ENCODE data around the gene LIFR. TPM values are rescaled to one million over a fixed set of nuclear protein-coding genes. Genes with fewer than 3 reads are reported as not detected.

LIFR gene
- total RNA-seq, 1 experiment from 2014 or later, result 10.4 TPM

- intact Hi-C loops (cut with micrococcal nuclease), result no loop called here
- Histone ChIP-seq H3K4me1 (ENCODE audit: insufficient read depth, low read length) (peaks cover 12% of the 10 kb centered on the region), H3F3A (ENCODE audit: low read length, unreplicated experiment) (no peaks in the 10 kb centered on the region), H3K27ac (ENCODE audit: low read length) (no peak overlapping the region), H3K4me2 (ENCODE audit: low read length) (no peak overlapping the region), H3K9me2 (replicated peaks; ENCODE audit: low read length) (no peaks in the 10 kb centered on the region), H3K9me3 (ENCODE audit: low read length) (no peaks in the 10 kb centered on the region), H3K79me2 (ENCODE audit: low read length) (no peaks in the 10 kb centered on the region), H3K9ac (ENCODE audit: low read length) (no peak overlapping the region), H2AFZ (ENCODE audit: low read length) (no peak overlapping the region), H3K4me3 (ENCODE audit: low read length) (no peak overlapping the region), H4K20me1 (ENCODE audit: low read length) (no peaks in the 10 kb centered on the region), H3K27me3 (ENCODE audit: low read length) (no peaks in the 10 kb centered on the region), H3K36me3 (ENCODE audit: low read depth, low read length) (no peaks in the 10 kb centered on the region)
- ATAC-seq, result no peak
- no TSS peak for BruUV-seq (replicated peaks)
- ChIA-PET CTCF (interaction anchor here (1.5 kb wide), 1 partner anchor 98 kb away, joined by 6 read pairs; no protein-coding TSS in a partner anchor), POLR2A (ENCODE audit: unreplicated experiment) (no interaction called here)
- no peak for DNase-seq
- no peak for TF ChIP-seq EZH2 (IDR thresholded peaks at IDR 0.05; ENCODE audit: low read length, unreplicated experiment)
These were observed 16.1 kb downstream of the LIFR start for GRCh38 chr5:38540314-38540713.

- H3K9me3 ChIP-seq (ENCODE audit: low read length), result no peaks in the 10 kb centered on the region
- no peak overlapping the region for H2AFZ ChIP-seq (ENCODE audit: low read length)
- no peaks in the 10 kb centered on the region for H3K79me2 ChIP-seq (ENCODE audit: low read length)
- no peak for TF ChIP-seq EZH2 (IDR thresholded peaks at IDR 0.05; ENCODE audit: low read length, unreplicated experiment)
- TF ChIP-seq CTCF (conservative IDR thresholded peaks at IDR 0.05; ENCODE audit: low read depth, low read length), result no peak
- TF ChIP-seq EZH2phosphoT487 (IDR thresholded peaks at IDR 0.05; ENCODE audit: borderline replicate concordance, low read length), result no peak
- H3K27me3 ChIP-seq (ENCODE audit: low read length), result no peaks in the 10 kb centered on the region
- POLR2A ChIA-PET (ENCODE audit: unreplicated experiment), result no interaction called here
- H3K4me2 ChIP-seq (ENCODE audit: low read length), result no peak overlapping the region
- DNase-seq (no peak), ATAC-seq (no peak)
- no peak overlapping the region for H3K9ac ChIP-seq (ENCODE audit: low read length)
- H3F3A ChIP-seq (ENCODE audit: low read length, unreplicated experiment), result no peaks in the 10 kb centered on the region
- H3K27ac ChIP-seq (ENCODE audit: low read length), result no peak overlapping the region
- no TSS peak for BruUV-seq (replicated peaks)
- intact Hi-C loops (cut with micrococcal nuclease), result no loop called here
- H3K4me3 ChIP-seq (ENCODE audit: low read length), result no peak overlapping the region
- CTCF ChIA-PET, result no interaction called here
- no peaks in the 10 kb centered on the region for H3K9me2 ChIP-seq (replicated peaks; ENCODE audit: low read length)
- H3K36me3 ChIP-seq (ENCODE audit: low read depth, low read length), result no peaks in the 10 kb centered on the region
- H4K20me1 ChIP-seq (ENCODE audit: low read length), result no peaks in the 10 kb centered on the region
- peaks cover 12% of the 10 kb centered on the region for H3K4me1 ChIP-seq (ENCODE audit: insufficient read depth, low read length)
These were observed 18.3 kb downstream of the LIFR start for GRCh38 chr5:38538161-38538560.

- no peaks in the 10 kb centered on the region for H3K9me3 ChIP-seq (ENCODE audit: low read length)
- intact Hi-C loops (cut with micrococcal nuclease), result no loop called here
- no peaks in the 10 kb centered on the region for H3K36me3 ChIP-seq (ENCODE audit: low read depth, low read length)
- H3K4me1 ChIP-seq (ENCODE audit: insufficient read depth, low read length), result peaks cover 12% of the 10 kb centered on the region
- no peaks in the 10 kb centered on the region for H3K27me3 ChIP-seq (ENCODE audit: low read length)
- TF ChIP-seq EZH2 (IDR thresholded peaks at IDR 0.05; ENCODE audit: low read length, unreplicated experiment) (no peak), CTCF (conservative IDR thresholded peaks at IDR 0.05; ENCODE audit: low read depth, low read length) (no peak), EZH2phosphoT487 (IDR thresholded peaks at IDR 0.05; ENCODE audit: borderline replicate concordance, low read length) (no peak)
- DNase-seq (no peak), ATAC-seq (no peak)
- H3K4me2 ChIP-seq (ENCODE audit: low read length), result no peak overlapping the region
- CTCF ChIA-PET, result no interaction called here
- POLR2A ChIA-PET (ENCODE audit: unreplicated experiment), result no interaction called here
- no peak overlapping the region for H3K4me3 ChIP-seq (ENCODE audit: low read length)
- H3F3A ChIP-seq (ENCODE audit: low read length, unreplicated experiment), result no peaks in the 10 kb centered on the region
- H3K9ac ChIP-seq (ENCODE audit: low read length), result no peak overlapping the region
- no peak overlapping the region for H2AFZ ChIP-seq (ENCODE audit: low read length)
- no peaks in the 10 kb centered on the region for H3K79me2 ChIP-seq (ENCODE audit: low read length)
- BruUV-seq (replicated peaks), result no TSS peak
- H3K27ac ChIP-seq (ENCODE audit: low read length), result no peak overlapping the region
- no peaks in the 10 kb centered on the region for H3K9me2 ChIP-seq (replicated peaks; ENCODE audit: low read length)
- no peaks in the 10 kb centered on the region for H4K20me1 ChIP-seq (ENCODE audit: low read length)
These were observed 18.9 kb downstream of the LIFR start for GRCh38 chr5:38537505-38537904.

All from PC-3 (cell line).